NCI-H1417 (cell line): ENCODE measurements around the gene F9.

Source experiments
- DNase-seq, 3 experiments: peaks; one replicate each; lab custom pipeline; 2025; lab: John Stamatoyannopoulos, UW

The F9 gene

DNA sequence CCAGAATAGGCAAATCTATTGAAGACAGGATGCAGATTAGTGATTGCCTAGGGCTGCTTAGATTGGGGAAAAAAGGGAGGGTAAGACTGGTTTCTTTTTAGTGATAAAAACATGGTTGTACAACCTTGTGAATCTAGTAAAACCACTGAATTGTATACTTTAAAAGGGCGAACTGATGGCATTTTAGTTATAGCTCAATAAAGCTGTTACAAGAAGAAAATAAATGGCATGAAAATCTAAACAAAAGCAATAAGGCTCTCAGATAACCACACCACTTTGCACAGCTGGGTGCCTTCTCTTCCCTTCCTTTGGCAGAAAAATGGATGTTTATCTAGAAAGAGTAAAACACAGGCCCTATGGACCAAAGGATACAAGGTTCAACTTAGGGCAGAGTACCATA is 69.6 kb downstream of the F9 start:
- no peak for DNase-seq
